ENCODE measurements around the gene FBRSL1.
"Not testable (repeated sequence)": the region's sequence is repeated elsewhere in the genome, so short reads cannot be mapped to it uniquely, and the experiment has no call there.

The FBRSL1 gene

GRCh38 chr12:132489602-132490266, at the start of gene FBRSL1:
FBRSL1 (plus strand) TSS chr12:132490151.
- DNase-seq (ENCODE audit: low spot score) = peak; percentile 100

- DNase-seq (ENCODE audit: low spot score) = not testable (repeated sequence)
Observed at GRCh38 chr12:132440420-132440819, 49.5 kb upstream of the FBRSL1 start.

- DNase-seq (ENCODE audit: low spot score) = no peak
Observed at GRCh38 chr12:132441871-132442863, 47.8 kb upstream of the FBRSL1 start.

- DNase-seq (ENCODE audit: low spot score) = no peak
Observed at GRCh38 chr12:132443091-132443490, 46.9 kb upstream of the FBRSL1 start.

GRCh38 chr12:132444283-132444682, 45.7 kb upstream of the FBRSL1 start:
- no peak for DNase-seq (ENCODE audit: low spot score)

GRCh38 chr12:132444957-132445883, 44.7 kb upstream of the FBRSL1 start:
- DNase-seq (ENCODE audit: low spot score) = peak; percentile 89

GRCh38 chr12:132445884-132446632, 43.9 kb upstream of the FBRSL1 start:
- DNase-seq (ENCODE audit: low spot score) = peak; percentile 83

- DNase-seq (ENCODE audit: low spot score) = no peak
Observed at GRCh38 chr12:132446633-132447326, 43.2 kb upstream of the FBRSL1 start.

GRCh38 chr12:132447327-132447720, 42.6 kb upstream of the FBRSL1 start:
- DNase-seq (ENCODE audit: low spot score) = no peak

GRCh38 chr12:132447731-132448462, 42.1 kb upstream of the FBRSL1 start:
- DNase-seq (ENCODE audit: low spot score) = no peak

- no peak for DNase-seq (ENCODE audit: low spot score)
Observed at GRCh38 chr12:132448463-132448820, 41.5 kb upstream of the FBRSL1 start.

GRCh38 chr12:132449565-132450417, 40.2 kb upstream of the FBRSL1 start:
- DNase-seq (ENCODE audit: low spot score) = no peak

- peak; percentile 83 for DNase-seq (ENCODE audit: low spot score)
Observed at GRCh38 chr12:132450418-132451171, 39.4 kb upstream of the FBRSL1 start.

GRCh38 chr12:132451172-132451835, 38.6 kb upstream of the FBRSL1 start:
- DNase-seq (ENCODE audit: low spot score) = no peak

- no peak for DNase-seq (ENCODE audit: low spot score)
Observed at GRCh38 chr12:132451836-132452195, 38.1 kb upstream of the FBRSL1 start.

GRCh38 chr12:132452596-132453350, 37.2 kb upstream of the FBRSL1 start:
- no peak for DNase-seq (ENCODE audit: low spot score)
